Ishikawa (cell line): Measurements from ENCODE around the gene EPB41.

ENCODE experiments used
- CEBPB ChIP-seq: IDR thresholded peaks from 2 replicates; pipeline ENCODE4 v1.6.1; 2012
- CREB1 ChIP-seq: IDR thresholded peaks from 2 replicates; pipeline ENCODE4 v1.6.1; 2012; ENCODE audit warnings: low read depth
- EP300 ChIP-seq: IDR thresholded peaks from 2 replicates; pipeline ENCODE4 v1.6.1; 2012; ENCODE audit warnings: borderline replicate concordance
- FOXM1 ChIP-seq: IDR thresholded peaks from 2 replicates; pipeline ENCODE4 v1.6.1; 2012; ENCODE audit warnings: low read depth, borderline replicate concordance
- NFIC ChIP-seq: IDR thresholded peaks from 2 replicates; pipeline ENCODE4 v1.6.1; 2012
- RAD21 ChIP-seq: IDR thresholded peaks from 2 replicates; pipeline ENCODE4 v1.6.1; 2012; ENCODE audit warnings: low read depth
- TAF1 ChIP-seq: IDR thresholded peaks from 2 replicates; pipeline ENCODE4 v1.6.1; 2012; ENCODE audit warnings: low read depth, mild to moderate bottlenecking
- TCF12 ChIP-seq: IDR thresholded peaks from 2 replicates; pipeline ENCODE4 v1.6.1; 2012; ENCODE audit warnings: low read depth
- TF ChIP-seq, protein P1 (sequence below): IDR thresholded peaks from 2 replicates; pipeline ENCODE4 v1.6.1; 2012
- TF ChIP-seq, protein P2 (sequence below): IDR thresholded peaks from 2 replicates; pipeline ENCODE4 v1.6.1; 2012; ENCODE audit warnings: low read depth, mild to moderate bottlenecking

DNA sequence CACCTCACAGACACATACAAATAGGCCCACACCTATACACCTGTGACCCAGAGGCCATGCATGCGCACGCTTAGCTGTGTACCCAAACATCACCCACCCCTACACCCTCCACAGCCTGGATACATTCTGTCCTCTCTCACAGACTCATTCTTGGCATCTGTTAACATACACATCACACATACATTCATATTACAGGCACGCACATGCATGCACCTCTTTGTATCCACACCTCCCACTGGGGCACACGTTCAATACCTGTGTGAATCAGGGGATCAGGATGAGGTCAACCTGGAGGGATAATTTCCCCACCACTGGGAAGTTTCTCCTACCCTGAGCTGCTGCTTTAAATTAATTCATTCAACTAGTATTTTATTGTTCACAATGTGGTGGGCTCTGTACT lies 35.6 kb upstream of the EPB41 start:
- no peak for TF ChIP-seq CREB1
- TF ChIP-seq RAD21 = no peak
- no peak for TF ChIP-seq TAF1
- TF ChIP-seq EP300 = no peak
- no peak for TF ChIP-seq CEBPB
- TF ChIP-seq, protein P1, sequence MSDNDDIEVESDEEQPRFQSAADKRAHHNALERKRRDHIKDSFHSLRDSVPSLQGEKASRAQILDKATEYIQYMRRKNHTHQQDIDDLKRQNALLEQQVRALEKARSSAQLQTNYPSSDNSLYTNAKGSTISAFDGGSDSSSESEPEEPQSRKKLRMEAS = no peak
- TF ChIP-seq, protein P2, sequence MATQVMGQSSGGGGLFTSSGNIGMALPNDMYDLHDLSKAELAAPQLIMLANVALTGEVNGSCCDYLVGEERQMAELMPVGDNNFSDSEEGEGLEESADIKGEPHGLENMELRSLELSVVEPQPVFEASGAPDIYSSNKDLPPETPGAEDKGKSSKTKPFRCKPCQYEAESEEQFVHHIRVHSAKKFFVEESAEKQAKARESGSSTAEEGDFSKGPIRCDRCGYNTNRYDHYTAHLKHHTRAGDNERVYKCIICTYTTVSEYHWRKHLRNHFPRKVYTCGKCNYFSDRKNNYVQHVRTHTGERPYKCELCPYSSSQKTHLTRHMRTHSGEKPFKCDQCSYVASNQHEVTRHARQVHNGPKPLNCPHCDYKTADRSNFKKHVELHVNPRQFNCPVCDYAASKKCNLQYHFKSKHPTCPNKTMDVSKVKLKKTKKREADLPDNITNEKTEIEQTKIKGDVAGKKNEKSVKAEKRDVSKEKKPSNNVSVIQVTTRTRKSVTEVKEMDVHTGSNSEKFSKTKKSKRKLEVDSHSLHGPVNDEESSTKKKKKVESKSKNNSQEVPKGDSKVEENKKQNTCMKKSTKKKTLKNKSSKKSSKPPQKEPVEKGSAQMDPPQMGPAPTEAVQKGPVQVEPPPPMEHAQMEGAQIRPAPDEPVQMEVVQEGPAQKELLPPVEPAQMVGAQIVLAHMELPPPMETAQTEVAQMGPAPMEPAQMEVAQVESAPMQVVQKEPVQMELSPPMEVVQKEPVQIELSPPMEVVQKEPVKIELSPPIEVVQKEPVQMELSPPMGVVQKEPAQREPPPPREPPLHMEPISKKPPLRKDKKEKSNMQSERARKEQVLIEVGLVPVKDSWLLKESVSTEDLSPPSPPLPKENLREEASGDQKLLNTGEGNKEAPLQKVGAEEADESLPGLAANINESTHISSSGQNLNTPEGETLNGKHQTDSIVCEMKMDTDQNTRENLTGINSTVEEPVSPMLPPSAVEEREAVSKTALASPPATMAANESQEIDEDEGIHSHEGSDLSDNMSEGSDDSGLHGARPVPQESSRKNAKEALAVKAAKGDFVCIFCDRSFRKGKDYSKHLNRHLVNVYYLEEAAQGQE = no peak
- TF ChIP-seq TCF12 = no peak
- no peak for TF ChIP-seq NFIC
- TF ChIP-seq FOXM1 = no peak
